Aortic smooth muscle cell (primary cell): Measurements from ENCODE around the gene JPH2. TPM values are rescaled to one million over a fixed set of nuclear protein-coding genes. Genes with fewer than 3 reads are reported as not detected.

Source experiments
- total RNA-seq: library from RNA; depleted of rRNA; stranded (reverse); fragments of >200 nt; gene quantifications from 2 replicates; pipeline ENCODE4 v1.2.3, GENCODE V29; 2014

JPH2 gene
- total RNA-seq = 0.13 and 0.37 TPM in 2 replicates

GRCh38 chr20:44187054-44187771, at the start of gene JPH2:
TSS of gene JPH2 (minus strand) at chr20:44187188. CDS start at chr20:44186705, 483 bp downstream.

GRCh38 chr20:44210406-44211176, 23.6 kb upstream of the JPH2 start, which contains the start of gene OSER1:
TSS of gene OSER1 (minus strand) at chr20:44210771. CDS start at chr20:44206957, 3,814 bp downstream.

Other genes starting within 250 kb of the JPH2 start
- gene OSER1, start 23.6 kb upstream of the JPH2 start, total RNA-seq = 31.3 and 36.4 TPM in 2 replicates
- gene GDAP1L1, start 60.1 kb upstream of the JPH2 start, total RNA-seq = not detected in 2 replicates
- 8.2 and 8.5 TPM in 2 replicates for gene FITM2, start 124.0 kb upstream of the JPH2 start, total RNA-seq
- not detected in 2 replicates for gene R3HDML, start 149.9 kb upstream of the JPH2 start, total RNA-seq
- gene HNF4A, start 168.5 kb upstream of the JPH2 start, total RNA-seq = not detected in 2 replicates